AG04449 (cell line): ENCODE data around the gene NTRK3.

Source experiments
- CTCF ChIA-PET: fragments of 350-600 bp; formaldehyde crosslinking; extraction: SDS; loops from one replicate; lab custom pipeline; 2021; ENCODE audit warnings: antibody characterized with exemption; lab: Yijun Ruan, JAX
- POLR2A ChIA-PET: fragments of 400-600, 350-600 bp; formaldehyde crosslinking; extraction: SDS; loops from one replicate; lab custom pipeline; 2020; ENCODE audit warnings: antibody characterized with exemption, inconsistent platforms; lab: Yijun Ruan, JAX
- DNase-seq: peaks from one replicate; pipeline ENCODE4 v3.0.0-alpha.2; 2010; ENCODE audit warnings: low read depth, low spot score
- H3K4me3 ChIP-seq: 2 replicates; pipeline ENCODE4 v1.5.1; 2011; ENCODE audit warnings: low read depth, mild to moderate bottlenecking, control low read depth, low read length
- TF ChIP-seq, protein P1 (sequence below): IDR thresholded peaks from one replicate; pipeline ENCODE4 v1.5.1; 2011; ENCODE audit warnings: mild to moderate bottlenecking, moderate library complexity, low read length, control low read depth, inconsistent platforms; ENCODE audit not compliant: insufficient read depth; ENCODE audit errors: missing control alignments

The NTRK3 gene

DNA sequence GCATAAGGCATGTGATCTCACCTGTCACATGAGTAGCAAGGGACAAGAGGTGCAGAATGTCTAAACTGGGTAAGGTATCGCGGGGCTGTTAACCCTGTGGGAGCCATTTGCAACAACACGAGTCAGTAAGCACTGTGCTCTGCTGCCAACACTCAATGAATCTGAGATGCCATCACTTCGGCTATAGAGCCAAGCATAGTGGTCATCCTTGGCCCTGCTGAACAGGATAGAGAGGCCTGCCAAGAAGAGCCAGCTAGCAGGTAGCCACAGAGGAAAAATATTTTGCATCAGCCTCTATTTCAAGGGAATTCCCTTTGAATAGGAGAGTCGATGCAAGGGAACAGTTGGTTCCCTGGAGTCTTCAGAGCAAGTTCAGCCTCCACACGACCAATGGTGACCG is 137.8 kb downstream of the NTRK3 start:
- no peak for DNase-seq
- POLR2A ChIA-PET = no interaction called here
- TF ChIP-seq, protein P1, sequence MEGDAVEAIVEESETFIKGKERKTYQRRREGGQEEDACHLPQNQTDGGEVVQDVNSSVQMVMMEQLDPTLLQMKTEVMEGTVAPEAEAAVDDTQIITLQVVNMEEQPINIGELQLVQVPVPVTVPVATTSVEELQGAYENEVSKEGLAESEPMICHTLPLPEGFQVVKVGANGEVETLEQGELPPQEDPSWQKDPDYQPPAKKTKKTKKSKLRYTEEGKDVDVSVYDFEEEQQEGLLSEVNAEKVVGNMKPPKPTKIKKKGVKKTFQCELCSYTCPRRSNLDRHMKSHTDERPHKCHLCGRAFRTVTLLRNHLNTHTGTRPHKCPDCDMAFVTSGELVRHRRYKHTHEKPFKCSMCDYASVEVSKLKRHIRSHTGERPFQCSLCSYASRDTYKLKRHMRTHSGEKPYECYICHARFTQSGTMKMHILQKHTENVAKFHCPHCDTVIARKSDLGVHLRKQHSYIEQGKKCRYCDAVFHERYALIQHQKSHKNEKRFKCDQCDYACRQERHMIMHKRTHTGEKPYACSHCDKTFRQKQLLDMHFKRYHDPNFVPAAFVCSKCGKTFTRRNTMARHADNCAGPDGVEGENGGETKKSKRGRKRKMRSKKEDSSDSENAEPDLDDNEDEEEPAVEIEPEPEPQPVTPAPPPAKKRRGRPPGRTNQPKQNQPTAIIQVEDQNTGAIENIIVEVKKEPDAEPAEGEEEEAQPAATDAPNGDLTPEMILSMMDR = no peak
- CTCF ChIA-PET = no interaction called here
- no peak overlapping the region for H3K4me3 ChIP-seq

GRCh38 chr15:88118035-88118434 is 138.5 kb downstream of the NTRK3 start:
- CTCF ChIA-PET = no interaction called here
- TF ChIP-seq, protein P1 = no peak
- no peak for DNase-seq
- POLR2A ChIA-PET = no interaction called here
- H3K4me3 ChIP-seq = no peak overlapping the region

- no peak for DNase-seq
- ChIA-PET POLR2A (no interaction called here), CTCF (no interaction called here)
- H3K4me3 ChIP-seq = no peak overlapping the region
- TF ChIP-seq, protein P1 = no peak
Measured at GRCh38 chr15:88115486-88116152, 140.9 kb downstream of the NTRK3 start.

DNA sequence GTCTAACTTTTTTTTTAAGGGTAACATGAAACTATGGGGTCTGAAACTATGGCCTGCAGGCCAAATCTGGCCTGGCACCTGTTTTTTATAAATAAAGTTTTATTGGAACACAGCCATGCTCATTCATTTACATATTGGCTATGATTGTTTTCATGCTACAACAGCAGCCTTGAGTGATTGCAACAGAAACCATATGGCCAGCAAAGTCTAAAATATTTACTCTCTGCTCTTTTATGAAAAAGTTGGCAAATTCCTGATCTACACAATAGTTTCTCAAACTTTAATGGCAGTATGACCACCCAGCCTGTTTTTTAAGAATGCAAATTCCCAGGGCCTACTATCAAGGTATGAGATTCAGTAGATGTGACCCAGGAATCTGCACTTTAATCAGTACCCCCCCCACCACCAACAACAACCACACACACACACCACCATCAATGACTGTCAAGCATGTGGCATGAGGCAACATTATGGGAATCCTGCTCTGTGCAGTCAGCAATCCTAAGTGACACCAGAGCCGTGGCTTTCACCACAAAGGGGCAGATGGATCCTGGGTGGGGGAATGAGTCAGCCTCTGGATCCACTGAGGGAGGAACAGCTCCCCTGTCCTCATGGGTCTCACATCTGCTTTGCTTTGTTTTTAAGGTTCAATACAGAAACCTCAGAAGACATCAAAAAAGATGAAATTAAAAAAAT is 142.8 kb downstream of the NTRK3 start:
- no peak overlapping the region for H3K4me3 ChIP-seq
- ChIA-PET POLR2A (no interaction called here), CTCF (interaction anchor here (0.6 kb wide), 1 partner anchor 36 kb away, joined by 3 read pairs; no protein-coding TSS in a partner anchor)
- DNase-seq = no peak
- TF ChIP-seq, protein P1 = no peak

- ChIA-PET POLR2A (no interaction called here), CTCF (no interaction called here)
- H3K4me3 ChIP-seq = no peak overlapping the region
- TF ChIP-seq, protein P1 = no peak
- no peak for DNase-seq
Measured at GRCh38 chr15:88108991-88109390, 147.5 kb downstream of the NTRK3 start.

GRCh38 chr15:88108477-88108876 is 148.1 kb downstream of the NTRK3 start:
- CTCF ChIA-PET = no interaction called here
- DNase-seq = no peak
- TF ChIP-seq, protein P1 = no peak
- no peak overlapping the region for H3K4me3 ChIP-seq
- POLR2A ChIA-PET = no interaction called here
